HepG2 (cell line): ENCODE data around the gene TEX19. TPM values are rescaled to one million over a fixed set of nuclear protein-coding genes. Genes with fewer than 3 reads are reported as not detected.
A peak's percentile ranks its signal among the peaks of the same experiment; 100 is the strongest.

Source experiments
- AGO2 ChIP-seq: fragments of 200-400 bp; formaldehyde crosslinking; optimal IDR thresholded peaks from 2 replicates; pipeline ENCODE3; 2017; ENCODE audit warnings: mild to moderate bottlenecking, low read depth, low read length, moderate library complexity
- BORCS8-MEF2B ChIP-seq: sonication (generic); formaldehyde crosslinking; IDR thresholded peaks from 2 replicates; pipeline ENCODE4 v1.8.0; 2022; ENCODE audit warnings: mild to moderate bottlenecking, missing genetic modification reagents
- DNMT3B ChIP-seq: conservative IDR thresholded peaks from 2 replicates; pipeline ENCODE4 v1.6.1; 2016; ENCODE audit warnings: missing biosample characterization, control low read depth
- GABPB1 ChIP-seq: IDR thresholded peaks from 2 replicates; pipeline ENCODE4 v1.6.1; 2016; ENCODE audit warnings: mild to moderate bottlenecking, missing genetic modification reagents, moderate library complexity, missing compliant biosample characterization
- MEF2D ChIP-seq: sonication (generic); formaldehyde crosslinking; IDR thresholded peaks from 2 replicates; pipeline ENCODE4 v1.5.1; 2020; ENCODE audit warnings: mild to moderate bottlenecking, missing genetic modification reagents
- POLR2A ChIP-seq, 2 experiments: IDR thresholded peaks; 2 replicates each; pipeline ENCODE4 v1.6.1; 2011; ENCODE audit warnings: low read depth in 2 of 2, low read length in 2 of 2, mild to moderate bottlenecking in 1 of 2, moderate library complexity in 1 of 2; ENCODE audit not compliant: insufficient read depth in 1 of 2
- POLR2AphosphoS5 ChIP-seq: IDR thresholded peaks from 2 replicates; pipeline ENCODE4 v1.6.1; 2012; ENCODE audit warnings: low read depth, low read length
- RBM39 ChIP-seq: fragments of 200-400 bp; formaldehyde crosslinking; IDR thresholded peaks from one replicate; pipeline ENCODE4 v1.6.1; 2018; ENCODE audit warnings: antibody characterized with exemption, mild to moderate bottlenecking, low read depth, low read length; ENCODE audit not compliant: poor library complexity, severe bottlenecking
- SAFB2 ChIP-seq: sonication (generic); formaldehyde crosslinking; IDR thresholded peaks from 2 replicates; pipeline ENCODE4 v1.5.1; 2020; ENCODE audit warnings: missing genetic modification reagents, low read depth, mild to moderate bottlenecking, borderline replicate concordance
- SALL1 ChIP-seq: sonication (generic); formaldehyde crosslinking; IDR thresholded peaks from 2 replicates; pipeline ENCODE4 v1.8.0; 2022; ENCODE audit warnings: mild to moderate bottlenecking, missing genetic modification reagents
- TSC22D2 ChIP-seq: sonication (generic); formaldehyde crosslinking; IDR thresholded peaks from 2 replicates; pipeline ENCODE4 v1.5.1; 2020; ENCODE audit warnings: missing genetic modification reagents, mild to moderate bottlenecking, borderline replicate concordance
- XRCC5 ChIP-seq: fragments of 200-400 bp; formaldehyde crosslinking; optimal IDR thresholded peaks from 2 replicates; pipeline ENCODE3; 2017; ENCODE audit warnings: mild to moderate bottlenecking, low read length
- ZBTB46 ChIP-seq: sonication (generic); formaldehyde crosslinking; IDR thresholded peaks from 2 replicates; pipeline ENCODE4 v1.4.0; 2020; ENCODE audit warnings: mild to moderate bottlenecking, missing genetic modification reagents, borderline replicate concordance
- ZC3H4 ChIP-seq: sonication (generic); formaldehyde crosslinking; IDR thresholded peaks from 2 replicates; pipeline ENCODE4 v1.4.0; 2020; ENCODE audit warnings: missing genetic modification reagents, borderline replicate concordance
- ZFX ChIP-seq: sonication (generic); formaldehyde crosslinking; IDR thresholded peaks from 2 replicates; pipeline ENCODE4 v1.4.0; 2020; ENCODE audit warnings: mild to moderate bottlenecking, low read depth, missing genetic modification reagents, moderate library complexity
- ZFYVE20 ChIP-seq: sonication (generic); formaldehyde crosslinking; IDR thresholded peaks from 2 replicates; pipeline ENCODE4 v1.8.0; 2023; ENCODE audit warnings: low read depth, mild to moderate bottlenecking, moderate library complexity, missing genetic modification reagents, borderline replicate concordance
- ZMYM3 ChIP-seq: sonication (generic); formaldehyde crosslinking; IDR thresholded peaks from 2 replicates; pipeline ENCODE4 v1.5.1; 2020; ENCODE audit warnings: mild to moderate bottlenecking, missing genetic modification reagents
- ZNF292 ChIP-seq: sonication (generic); formaldehyde crosslinking; IDR thresholded peaks from 2 replicates; pipeline ENCODE4 v1.8.1; 2022; ENCODE audit warnings: mild to moderate bottlenecking, low read depth, missing genetic modification reagents, borderline replicate concordance
- ZNF564 ChIP-seq: sonication (generic); formaldehyde crosslinking; IDR thresholded peaks from 2 replicates; pipeline ENCODE4 v1.8.1; 2023; ENCODE audit warnings: mild to moderate bottlenecking, missing genetic modification reagents
- ZNF7 ChIP-seq: IDR thresholded peaks from 2 replicates; pipeline ENCODE4 v1.6.1; 2016; ENCODE audit warnings: missing biosample characterization, missing genetic modification reagents
- ZNF724P ChIP-seq: sonication (generic); formaldehyde crosslinking; IDR thresholded peaks from 2 replicates; pipeline ENCODE4 v1.8.0; 2022; ENCODE audit warnings: missing genetic modification reagents, borderline replicate concordance
- ZNF879 ChIP-seq: sonication (generic); formaldehyde crosslinking; IDR thresholded peaks from 2 replicates; pipeline ENCODE4 v1.8.1; 2023; ENCODE audit warnings: missing genetic modification reagents
- ZSCAN30 ChIP-seq: sonication (generic); formaldehyde crosslinking; IDR thresholded peaks from 2 replicates; pipeline ENCODE4 v1.5.0; 2020; ENCODE audit warnings: mild to moderate bottlenecking, missing genetic modification reagents
- polyA plus RNA-seq, 8 experiments: library from polyadenylated mRNA; depleted of rRNA in 3 of 8; stranded (reverse) in 7 of 8; unstranded in 1 of 8; fragments of >200 nt; fragmentation: Illumina TruSeq in 4 of 8; extraction: Trizol in 4 of 8; gene quantifications; 2 replicates each; pipeline versions ENCODE4 v1.2.1 to v1.2.3, GENCODE V29; 2011 to 2016; ENCODE audit warnings: low read depth in 4 of 8, missing spikeins in 1 of 8, mixed read lengths in 1 of 8; ENCODE audit not compliant: insufficient read depth in 1 of 8
- total RNA-seq, 5 experiments: library from RNA; depleted of rRNA; stranded (reverse); fragments of >200 nt; fragmentation: Illumina TruSeq; extraction: Trizol; gene quantifications; 2 replicates each; pipeline ENCODE4 v1.2.3, GENCODE V29; 2016; ENCODE audit warnings: low read depth in 1 of 5

The TEX19 gene
- total and polyA plus RNA-seq, 2 of the 13 experiments (the other 11 are each of a cell fraction or from before 2014, with no cell fraction given), result 1.3 to 6.0 TPM

DNA sequence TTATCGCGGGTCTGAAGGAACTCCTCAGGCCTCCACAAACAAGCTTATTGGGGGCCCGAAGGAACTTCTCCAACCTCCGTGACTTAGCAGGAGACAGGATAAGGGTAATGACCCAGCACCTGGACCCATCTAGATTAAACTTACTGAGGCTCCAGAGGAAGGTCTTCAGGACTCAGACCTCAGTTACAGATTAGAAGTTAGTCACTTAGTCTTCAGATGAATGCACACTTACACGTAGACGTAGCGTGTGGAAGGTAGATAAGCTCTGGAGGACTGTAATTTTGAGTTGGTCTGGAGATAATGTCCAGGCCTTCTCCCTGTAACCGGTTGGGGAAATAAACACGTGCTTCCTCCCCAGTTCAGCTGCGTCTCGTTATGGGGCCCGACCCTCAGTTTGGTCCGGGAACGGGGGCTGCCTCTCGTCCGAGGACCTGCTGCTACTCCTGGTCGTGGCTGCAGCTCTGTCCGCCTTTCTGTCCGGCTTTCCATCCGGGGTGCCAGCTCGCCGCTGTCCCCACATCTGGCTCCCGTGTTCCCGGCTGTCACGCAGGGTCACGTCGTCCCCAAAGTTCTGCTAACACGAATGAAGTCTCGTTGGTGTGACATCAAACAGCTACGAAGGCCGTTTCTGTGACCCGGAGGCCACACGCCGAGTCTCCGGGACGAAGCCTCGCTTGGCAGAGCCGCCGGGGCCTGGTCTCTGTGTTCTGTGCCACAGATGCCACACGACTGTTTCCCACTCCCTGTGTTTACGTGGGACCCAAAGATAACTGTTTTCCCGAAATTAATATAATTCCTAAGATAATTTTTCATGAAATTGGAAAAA lies 13.7 kb upstream of the TEX19 start (continued):
- TF ChIP-seq RBM39 (peak; percentile 13), ZSCAN30 (0 out of 2 replicates have a peak, but pooled peaks have one; percentile 21), ZNF292 (CRISPR knock-in tag) (0 out of 2 replicates have a peak, but pooled peaks have one; percentile 17), ZMYM3 (CRISPR knock-in tag) (0 out of 2 replicates have a peak, but pooled peaks have one; percentile 19), POLR2A (IDR thresholded peaks at IDR 0.05; ENCODE audit: insufficient read depth in 1 of 2, low read depth in 2 of 2, low read length in 2 of 2) (peak; percentile 15 to 48; a peak in 2 of 4 replicates), ZNF724P (CRISPR knock-in tag) (0 out of 2 replicates have a peak, but pooled peaks have one; percentile 52), XRCC5 (no peak), BORCS8-MEF2B (CRISPR knock-in tag) (peak; percentile 79; the same call in 1 of the 2 replicates), MEF2D (CRISPR knock-in tag) (no peak), AGO2 (peak; percentile 89), ZNF564 (CRISPR knock-in tag) (no peak), ZNF7 (CRISPR knock-in tag) (no peak), SALL1 (CRISPR knock-in tag) (peak; percentile 52), ZFX (CRISPR knock-in tag) (peak; percentile 41; the same call in 1 of the 2 replicates), SAFB2 (CRISPR knock-in tag) (0 out of 2 replicates have a peak, but pooled peaks have one; percentile 53), TSC22D2 (CRISPR knock-in tag) (0 out of 2 replicates have a peak, but pooled peaks have one; percentile 11), DNMT3B (CRISPR knock-in tag) (peak; percentile 83; the same call in 1 of the 2 replicates), POLR2AphosphoS5 (peak; percentile 27; the same call in 1 of the 2 replicates), ZC3H4 (CRISPR knock-in tag) (peak; percentile 42; the same call in 1 of the 2 replicates), ZNF879 (no peak), ZBTB46 (peak; percentile 69; the same call in 1 of the 2 replicates), GABPB1 (CRISPR knock-in tag) (0 out of 2 replicates have a peak, but pooled peaks have one; percentile 33), ZFYVE20 (CRISPR knock-in tag) (no peak)
